Mesenchymal stem cell (in vitro differentiated cells and primary cell): Measurements from ENCODE around the gene RASL10A.

Source experiments
- DNase-seq: peaks from one replicate; pipeline ENCODE4 v3.0.0-alpha.2; 2013
- H2AFZ ChIP-seq: one replicate; pipeline ENCODE4 v1.6.1; 2013; ENCODE audit warnings: low read depth, mild to moderate bottlenecking, control low read depth, inconsistent platforms, low read length, moderate library complexity
- H2AK5ac ChIP-seq: 2 replicates; pipeline ENCODE4 v1.6.1; 2013; ENCODE audit warnings: low read length, moderate library complexity, mild to moderate bottlenecking, inconsistent platforms; ENCODE audit not compliant: severe bottlenecking
- H2BK120ac ChIP-seq: one replicate; pipeline ENCODE4 v1.6.1; 2013; ENCODE audit warnings: low read depth, mild to moderate bottlenecking, inconsistent platforms, low read length, moderate library complexity
- H2BK12ac ChIP-seq, 2 experiments: one replicate each; pipeline ENCODE4 v1.6.1; 2013; ENCODE audit warnings: inconsistent platforms in 2 of 2, low read length in 2 of 2, mild to moderate bottlenecking in 2 of 2, moderate library complexity in 2 of 2, control low read depth in 1 of 2
- H2BK15ac ChIP-seq: one replicate; pipeline ENCODE4 v1.6.1; 2013; ENCODE audit warnings: mild to moderate bottlenecking, low read depth, inconsistent platforms; ENCODE audit not compliant: poor library complexity, severe bottlenecking
- H2BK5ac ChIP-seq: 2 replicates; pipeline ENCODE4 v1.6.1; 2013; ENCODE audit warnings: low read depth, mild to moderate bottlenecking, low read length, control low read depth, inconsistent platforms; ENCODE audit not compliant: poor library complexity, severe bottlenecking
- H3K14ac ChIP-seq, 2 experiments: one replicate each; pipeline ENCODE4 v1.6.1; 2013; ENCODE audit warnings: inconsistent platforms in 2 of 2, low read length in 2 of 2, control low read depth in 1 of 2, mild to moderate bottlenecking in 1 of 2, moderate library complexity in 1 of 2
- H3K18ac ChIP-seq, 2 experiments: one replicate each; pipeline ENCODE4 v1.6.1; 2013; ENCODE audit warnings: inconsistent platforms in 2 of 2, low read length in 2 of 2, control low read depth in 1 of 2, low read depth in 1 of 2, mild to moderate bottlenecking in 1 of 2
- H3K23ac ChIP-seq, 2 experiments: one replicate each; pipeline ENCODE4 v1.6.1; 2013; ENCODE audit warnings: inconsistent platforms in 2 of 2, low read length in 2 of 2, mild to moderate bottlenecking in 2 of 2, moderate library complexity in 2 of 2, control low read depth in 1 of 2
- H3K27ac ChIP-seq: 2 replicates; pipeline ENCODE4 v1.5.1; 2013; ENCODE audit warnings: mild to moderate bottlenecking, moderate library complexity, low read length, control low read depth, inconsistent platforms; ENCODE audit not compliant: poor library complexity, severe bottlenecking
- H3K27me3 ChIP-seq, 2 experiments: 2 replicates each; pipeline versions ENCODE4 v1.6.1 to v1.7.0; 2013; ENCODE audit warnings: low read length in 2 of 2, mild to moderate bottlenecking in 2 of 2, moderate library complexity in 2 of 2, control low read depth in 1 of 2, inconsistent platforms in 1 of 2; ENCODE audit not compliant: control insufficient read depth in 1 of 2, insufficient read depth in 1 of 2
- H3K36me3 ChIP-seq, 2 experiments: 2 replicates each; pipeline versions ENCODE4 v1.6.1 to v1.7.0; 2013; ENCODE audit warnings: low read length in 2 of 2, control low read depth in 1 of 2, inconsistent platforms in 1 of 2, low read depth in 1 of 2, mild to moderate bottlenecking in 1 of 2; ENCODE audit not compliant: insufficient read depth in 2 of 2, control insufficient read depth in 1 of 2
- H3K4ac ChIP-seq, 2 experiments: one replicate each; pipeline ENCODE4 v1.6.1; 2013; ENCODE audit warnings: inconsistent platforms in 2 of 2, low read length in 2 of 2, mild to moderate bottlenecking in 2 of 2, moderate library complexity in 2 of 2, control low read depth in 1 of 2, low read depth in 1 of 2
- H3K4me1 ChIP-seq: 2 replicates; pipeline ENCODE4 v1.6.1; 2013; ENCODE audit warnings: low read depth, low read length, control low read depth; ENCODE audit not compliant: control insufficient read depth, insufficient read depth
- H3K4me2 ChIP-seq: 2 replicates; pipeline ENCODE4 v1.6.1; 2013; ENCODE audit warnings: low read length, mild to moderate bottlenecking, inconsistent platforms; ENCODE audit not compliant: poor library complexity, severe bottlenecking
- H3K4me3 ChIP-seq, 2 experiments: 2 replicates each; pipeline versions ENCODE4 v1.5.1 to v1.7.0; 2013; ENCODE audit warnings: low read length in 2 of 2, mild to moderate bottlenecking in 2 of 2, control low read depth in 1 of 2, low read depth in 1 of 2; ENCODE audit not compliant: insufficient read depth in 1 of 2
- H3K79me1 ChIP-seq: replicated peaks from 2 replicates; pipeline ENCODE4 v1.6.1; 2013; ENCODE audit warnings: mild to moderate bottlenecking, control low read depth, low read length, inconsistent platforms; ENCODE audit not compliant: poor library complexity, severe bottlenecking
- H3K9ac ChIP-seq: 2 replicates; pipeline ENCODE4 v1.7.0; 2013; ENCODE audit warnings: mild to moderate bottlenecking, low read length, moderate library complexity
- H3K9me3 ChIP-seq: 2 replicates; pipeline ENCODE4 v1.7.0; 2013; ENCODE audit warnings: mild to moderate bottlenecking, low read length; ENCODE audit not compliant: control insufficient read depth
- H4K8ac ChIP-seq: one replicate; pipeline ENCODE4 v1.6.1; 2013; ENCODE audit warnings: inconsistent platforms, mild to moderate bottlenecking, low read length, moderate library complexity
- H4K91ac ChIP-seq: one replicate; pipeline ENCODE4 v1.6.1; 2013; ENCODE audit warnings: mild to moderate bottlenecking, low read length, inconsistent platforms
- WGBS: methylation state at CpG from one replicate; pipeline ENCODE4 v1.1.7; 2013; ENCODE audit warnings: mixed read lengths; 5-methylcytosine and 5-hydroxymethylcytosine counted together

RASL10A gene

GRCh38 chr22:29269230-29269604, 46.3 kb downstream of the RASL10A start:
- Histone ChIP-seq H3K27ac (peak overlapping the region; percentile 50), H3K36me3 (peaks cover 18 to 61% of the 10 kb centered on the region in 2 experiments), H3K4me1 (peaks cover 15% of the 10 kb centered on the region), H3K14ac (peak overlapping the region in 1 of 2 experiments; percentile 58), H4K91ac (no peak overlapping the region), H3K23ac (no peak overlapping the region), H2BK12ac (no peak overlapping the region), H2BK120ac (no peak overlapping the region), H3K9me3 (no peaks in the 10 kb centered on the region), H3K9ac (peak overlapping the region; percentile 97), H3K18ac (no peak overlapping the region), H3K79me1 (peaks cover 12% of the 10 kb centered on the region), H3K4ac (peak overlapping the region in 1 of 2 experiments; percentile 96), H2AK5ac (peak overlapping the region; percentile 43), H2BK15ac (no peak overlapping the region), H2BK5ac (no peak overlapping the region), H3K27me3 (no peaks in the 10 kb centered on the region), H3K4me2 (peak overlapping the region; percentile 76), H3K4me3 (peak overlapping the region; percentile 75 to 95), H2AFZ (no peak overlapping the region), H4K8ac (no peak overlapping the region)
- WGBS: 4% methylated on average over 14 of the region's 14 CpGs
- DNase-seq: peak; percentile 13

- peaks cover 16% of the 10 kb centered on the region for H3K79me1 ChIP-seq
- peak overlapping the region; percentile 76 for H3K4me2 ChIP-seq
- under 1% methylated on average over 50 of the region's 51 CpGs for WGBS
- H3K18ac ChIP-seq: peak overlapping the region; percentile 93 to 95
- peaks cover 15% of the 10 kb centered on the region for H3K4me1 ChIP-seq
- no peaks in the 10 kb centered on the region for H3K9me3 ChIP-seq
- no peak overlapping the region for H2AFZ ChIP-seq
- H3K23ac ChIP-seq: peak overlapping the region; percentile 30 to 70
- peak overlapping the region; percentile 97 for H3K9ac ChIP-seq
- no peaks in the 10 kb centered on the region for H3K27me3 ChIP-seq
- H2AK5ac ChIP-seq: peak overlapping the region; percentile 79
- peak overlapping the region; percentile 95 for H4K91ac ChIP-seq
- H2BK5ac ChIP-seq: peak overlapping the region; percentile 100
- peak overlapping the region in 1 of 2 experiments; percentile 38 for H2BK12ac ChIP-seq
- H3K4me3 ChIP-seq: peak overlapping the region; percentile 75 to 95
- peaks cover 22 to 61% of the 10 kb centered on the region in 2 experiments for H3K36me3 ChIP-seq
- DNase-seq: peak; percentile 72
- H3K14ac ChIP-seq: peak overlapping the region in 1 of 2 experiments; percentile 83
- H3K27ac ChIP-seq: peak overlapping the region; percentile 98
- peak overlapping the region; percentile 82 for H2BK15ac ChIP-seq
- H3K4ac ChIP-seq: peak overlapping the region; percentile 94 to 96
- H2BK120ac ChIP-seq: peak overlapping the region; percentile 96
- peak overlapping the region; percentile 99 for H4K8ac ChIP-seq
Measured at GRCh38 chr22:29268511-29269229, 46.8 kb downstream of the RASL10A start.

DNA sequence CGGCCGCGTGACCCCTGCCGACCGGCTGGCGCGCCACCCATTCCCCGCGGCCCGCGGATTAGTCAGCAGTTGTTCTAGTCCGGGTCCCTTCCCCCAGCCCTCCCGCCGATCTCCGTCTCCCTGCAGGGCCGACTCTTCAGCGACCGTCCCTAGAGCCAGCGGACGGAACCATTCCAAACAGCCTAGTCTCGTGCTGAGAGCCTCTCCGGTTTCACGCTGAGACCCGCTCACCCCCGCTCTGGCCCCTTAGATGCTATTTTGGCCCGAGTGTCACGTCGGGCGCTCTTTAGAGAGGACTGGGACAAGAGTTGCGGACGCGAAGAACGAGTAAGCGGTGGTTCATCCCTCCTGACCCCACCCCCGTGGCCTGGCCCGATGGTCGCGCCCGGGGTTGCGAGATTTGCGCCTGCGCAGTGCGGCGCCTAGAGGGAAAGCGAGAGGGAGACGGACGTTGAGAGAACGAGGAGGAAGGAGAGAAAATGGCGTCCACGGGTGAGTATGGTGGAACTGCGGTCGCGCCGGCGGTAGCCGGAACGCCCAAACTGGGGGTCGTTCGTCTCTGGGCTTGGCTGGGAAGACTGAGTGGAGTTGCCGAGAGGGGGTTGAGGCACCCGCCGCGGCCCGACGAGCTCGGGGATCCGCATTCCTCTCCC, 47.5 kb downstream of the RASL10A start, which contains the start of the genes EWSR1 and RHBDD3:
Gene EWSR1, plus strand, starts transcription at position 411 of the 653 bp plus-strand sequence. Its CDS starts 69 bp downstream, at position 480.
Gene RHBDD3, minus strand, starts transcription at position 124 of the 653 bp plus-strand sequence. CDS start 2,355 bp downstream, outside the sequence.
- Histone ChIP-seq H3K36me3 (peaks cover 23 to 58% of the 10 kb centered on the region in 2 experiments), H3K4me1 (peaks cover 13% of the 10 kb centered on the region), H3K23ac (peak within 1 kb of the TSS; percentile 30 to 86), H3K4me2 (peak within 1 kb of the TSS; percentile 91), H2AFZ (peak within 1 kb of the TSS; percentile 68), H3K79me1 (peaks cover 18% of the 10 kb centered on the region), H3K18ac (peak within 1 kb of the TSS; percentile 99), H3K4ac (peak within 1 kb of the TSS; percentile 96 to 98), H3K4me3 (peak within 1 kb of the TSS; percentile 75 to 95), H2BK120ac (peak within 1 kb of the TSS; percentile 98), H4K91ac (peak within 1 kb of the TSS; percentile 99), H2AK5ac (peak within 1 kb of the TSS; percentile 91), H3K9me3 (no peaks in the 10 kb centered on the region), H3K9ac (peak within 1 kb of the TSS; percentile 97), H3K14ac (peak within 1 kb of the TSS in 1 of 2 experiments; percentile 89), H2BK5ac (peak within 1 kb of the TSS; percentile 100), H2BK15ac (peak within 1 kb of the TSS; percentile 100), H2BK12ac (peak within 1 kb of the TSS; percentile 80 to 94), H4K8ac (peak within 1 kb of the TSS; percentile 99), H3K27ac (peak within 1 kb of the TSS; percentile 98), H3K27me3 (no peaks in the 10 kb centered on the region)
- DNase-seq: peak; percentile 99
- 0% methylated on average over 43 of the region's 67 CpGs for WGBS

- Histone ChIP-seq H3K27me3 (no peaks in the 10 kb centered on the region), H3K4me2 (peak overlapping the region; percentile 91), H3K27ac (peak overlapping the region; percentile 29), H3K9ac (peak overlapping the region; percentile 97), H2BK15ac (peak overlapping the region; percentile 71), H3K79me1 (peaks cover 18% of the 10 kb centered on the region), H4K91ac (peak overlapping the region; percentile 93), H2BK12ac (peak overlapping the region; percentile 56 to 79), H3K23ac (peak overlapping the region in 1 of 2 experiments; percentile 54), H2BK5ac (peak overlapping the region; percentile 100), H2BK120ac (peak overlapping the region; percentile 80), H2AFZ (peak overlapping the region; percentile 68), H3K4me1 (peaks cover 13% of the 10 kb centered on the region), H3K9me3 (no peaks in the 10 kb centered on the region), H3K14ac (no peak overlapping the region), H2AK5ac (peak overlapping the region; percentile 91), H4K8ac (peak overlapping the region; percentile 97), H3K36me3 (peaks cover 21 to 53% of the 10 kb centered on the region in 2 experiments), H3K18ac (peak overlapping the region; percentile 99), H3K4ac (peak overlapping the region; percentile 45 to 98), H3K4me3 (peak overlapping the region; percentile 75 to 95)
- WGBS: under 1% methylated on average over 32 of the region's 32 CpGs
- no peak for DNase-seq
Measured at GRCh38 chr22:29267462-29267857, 48.0 kb downstream of the RASL10A start.
